LNCAP (cell line): ENCODE measurements around the gene PIGS.

ENCODE experiments used
- CTCF ChIP-seq: fragments of 450-650 bp; IDR thresholded peaks from 2 replicates; pipeline ENCODE4 v1.5.1; 2017; ENCODE audit warnings: mild to moderate bottlenecking

Gene PIGS

GRCh38 chr17:28529013-28529400 is 42.3 kb downstream of the PIGS start:
- TF ChIP-seq CTCF = no peak

GRCh38 chr17:28528327-28529012 is 42.9 kb downstream of the PIGS start:
- no peak for TF ChIP-seq CTCF

- TF ChIP-seq CTCF = no peak
Observed at GRCh38 chr17:28527859-28528258, 43.5 kb downstream of the PIGS start.

- no peak for TF ChIP-seq CTCF
Observed at GRCh38 chr17:28527181-28527681, 44.1 kb downstream of the PIGS start.

GRCh38 chr17:28526381-28526780 is 44.9 kb downstream of the PIGS start:
- no peak for TF ChIP-seq CTCF

GRCh38 chr17:28524476-28525424 is 46.6 kb downstream of the PIGS start:
- TF ChIP-seq CTCF = no peak

- TF ChIP-seq CTCF = no peak
Observed at GRCh38 chr17:28523876-28524275, 47.4 kb downstream of the PIGS start.
